ENCODE results near the gene EFEMP1. TPM values are rescaled to one million over a fixed set of nuclear protein-coding genes. Genes with fewer than 3 reads are reported as not detected.
A peak's percentile ranks its signal among the peaks of the same experiment; 100 is the strongest.

The EFEMP1 gene
- total and polyA plus RNA-seq, 4 donors, result 112 to 205 (median 159) TPM

DNA sequence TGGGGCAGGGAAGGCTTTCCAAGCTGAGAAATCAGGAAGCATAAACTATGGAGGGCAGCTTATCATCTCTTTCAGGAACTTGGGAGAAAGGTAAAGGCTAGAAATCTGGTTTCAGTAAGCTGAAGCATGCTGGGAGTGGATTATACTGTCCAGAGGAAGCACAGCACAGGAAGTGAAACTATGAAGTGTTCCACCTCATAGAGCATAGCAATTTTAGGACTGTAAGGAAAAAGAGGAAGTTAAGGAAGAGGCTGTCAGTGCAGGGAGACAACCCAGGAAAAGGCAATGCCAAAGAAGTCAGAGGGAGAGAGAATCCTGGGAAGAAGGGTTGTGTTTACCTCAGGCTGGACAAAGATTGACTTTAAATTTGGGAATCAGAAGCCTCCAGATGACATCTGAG, 51.9 kb downstream of the EFEMP1 start:
- TF ChIP-seq, protein P1, sequence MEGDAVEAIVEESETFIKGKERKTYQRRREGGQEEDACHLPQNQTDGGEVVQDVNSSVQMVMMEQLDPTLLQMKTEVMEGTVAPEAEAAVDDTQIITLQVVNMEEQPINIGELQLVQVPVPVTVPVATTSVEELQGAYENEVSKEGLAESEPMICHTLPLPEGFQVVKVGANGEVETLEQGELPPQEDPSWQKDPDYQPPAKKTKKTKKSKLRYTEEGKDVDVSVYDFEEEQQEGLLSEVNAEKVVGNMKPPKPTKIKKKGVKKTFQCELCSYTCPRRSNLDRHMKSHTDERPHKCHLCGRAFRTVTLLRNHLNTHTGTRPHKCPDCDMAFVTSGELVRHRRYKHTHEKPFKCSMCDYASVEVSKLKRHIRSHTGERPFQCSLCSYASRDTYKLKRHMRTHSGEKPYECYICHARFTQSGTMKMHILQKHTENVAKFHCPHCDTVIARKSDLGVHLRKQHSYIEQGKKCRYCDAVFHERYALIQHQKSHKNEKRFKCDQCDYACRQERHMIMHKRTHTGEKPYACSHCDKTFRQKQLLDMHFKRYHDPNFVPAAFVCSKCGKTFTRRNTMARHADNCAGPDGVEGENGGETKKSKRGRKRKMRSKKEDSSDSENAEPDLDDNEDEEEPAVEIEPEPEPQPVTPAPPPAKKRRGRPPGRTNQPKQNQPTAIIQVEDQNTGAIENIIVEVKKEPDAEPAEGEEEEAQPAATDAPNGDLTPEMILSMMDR (IDR thresholded peaks at IDR 0.05; ENCODE audit: control extremely low read depth, extremely low read depth), result no peak
- no peak for DNase-seq

DNA sequence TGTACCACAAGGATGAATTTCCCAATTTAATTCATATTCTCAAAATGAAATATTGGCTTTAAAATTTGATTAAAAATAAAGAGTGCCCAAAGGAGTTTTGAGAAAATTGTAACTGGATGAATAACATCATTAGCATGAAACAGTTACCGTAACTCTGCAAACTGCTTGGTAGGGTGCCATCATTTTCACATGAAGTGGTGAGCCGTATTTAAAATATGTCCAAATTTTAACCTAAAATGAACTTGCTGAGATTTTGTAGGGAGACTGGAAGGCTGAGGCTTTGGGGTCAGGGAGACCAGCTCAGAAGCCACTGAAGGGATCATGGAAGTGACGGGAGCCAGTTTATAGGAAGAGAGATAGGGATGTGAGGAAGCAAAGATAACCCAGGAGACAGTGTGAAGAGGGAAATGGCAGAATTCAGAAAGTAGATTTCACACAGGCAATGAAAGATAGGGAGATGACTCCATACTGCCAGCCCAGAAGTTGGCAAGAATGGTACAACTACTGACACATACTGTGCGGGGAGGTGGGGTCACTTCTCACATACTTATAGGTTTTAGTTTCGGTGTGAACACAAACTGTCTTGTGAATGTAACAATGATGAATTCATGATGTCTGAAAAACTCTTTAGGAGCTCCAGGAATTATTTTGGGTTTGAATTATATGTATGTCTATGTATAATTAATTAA, 53.8 kb downstream of the EFEMP1 start:
- H3K27ac ChIP-seq (ENCODE audit: low read depth in 1 of 2, low read length in 1 of 2), result no peak overlapping the region
- DNase-seq (no peak), ATAC-seq (ENCODE audit: insufficient read depth, low FRiP score) (no peak)
- TF ChIP-seq, protein P1 (IDR thresholded peaks at IDR 0.05; ENCODE audit: control extremely low read depth, extremely low read depth), result no peak
- 91 to 97% methylated on average over 5 of the region's 5 CpGs for WGBS, 2 donors
- H3K4me3 ChIP-seq, result no peak overlapping the region
- H3K9ac ChIP-seq (ENCODE audit: insufficient read depth in 1 of 2, low read length in 2 of 2), result no peak overlapping the region
- no peaks in the 10 kb centered on the region for H3K27me3 ChIP-seq (ENCODE audit: control insufficient read depth in 3 of 3, insufficient read depth in 3 of 3, low read length in 2 of 3)
- H3K9me3 ChIP-seq (ENCODE audit: control insufficient read depth in 4 of 4, insufficient read depth in 3 of 4, low read length in 3 of 4), result no peaks in the 10 kb centered on the region
- H3K4me1 ChIP-seq (ENCODE audit: control insufficient read depth in 5 of 5, insufficient read depth in 5 of 5, low read length in 5 of 5), result peaks cover 0 to 3% (median 0%) of the 10 kb centered on the region in 5 donors
- peaks cover 0 to 5% (median 0%) of the 10 kb centered on the region in 4 donors for H3K36me3 ChIP-seq (ENCODE audit: control insufficient read depth in 4 of 4, insufficient read depth in 4 of 4, low read length in 4 of 4)

More for the DNA sequence above, 51.9 kb downstream of the EFEMP1 start:
- Histone ChIP-seq H3K27me3 (ENCODE audit: control insufficient read depth in 3 of 3, insufficient read depth in 3 of 3, low read length in 2 of 3) (no peaks in the 10 kb centered on the region), H3K36me3 (ENCODE audit: control insufficient read depth in 4 of 4, insufficient read depth in 4 of 4, low read length in 4 of 4) (peaks cover 0 to 5% (median 0%) of the 10 kb centered on the region in 4 donors), H3K4me1 (ENCODE audit: control insufficient read depth in 5 of 5, insufficient read depth in 5 of 5, low read length in 5 of 5) (peaks cover 0 to 2% (median 0%) of the 10 kb centered on the region in 5 donors), H3K27ac (ENCODE audit: low read depth in 1 of 2, low read length in 1 of 2) (no peak overlapping the region), H3K9me3 (ENCODE audit: control insufficient read depth in 4 of 4, insufficient read depth in 3 of 4, low read length in 3 of 4) (no peaks in the 10 kb centered on the region), H3K4me3 (no peak overlapping the region), H3K9ac (ENCODE audit: insufficient read depth in 1 of 2, low read length in 2 of 2) (no peak overlapping the region)
- ATAC-seq (ENCODE audit: insufficient read depth, low FRiP score), result no peak

DNA sequence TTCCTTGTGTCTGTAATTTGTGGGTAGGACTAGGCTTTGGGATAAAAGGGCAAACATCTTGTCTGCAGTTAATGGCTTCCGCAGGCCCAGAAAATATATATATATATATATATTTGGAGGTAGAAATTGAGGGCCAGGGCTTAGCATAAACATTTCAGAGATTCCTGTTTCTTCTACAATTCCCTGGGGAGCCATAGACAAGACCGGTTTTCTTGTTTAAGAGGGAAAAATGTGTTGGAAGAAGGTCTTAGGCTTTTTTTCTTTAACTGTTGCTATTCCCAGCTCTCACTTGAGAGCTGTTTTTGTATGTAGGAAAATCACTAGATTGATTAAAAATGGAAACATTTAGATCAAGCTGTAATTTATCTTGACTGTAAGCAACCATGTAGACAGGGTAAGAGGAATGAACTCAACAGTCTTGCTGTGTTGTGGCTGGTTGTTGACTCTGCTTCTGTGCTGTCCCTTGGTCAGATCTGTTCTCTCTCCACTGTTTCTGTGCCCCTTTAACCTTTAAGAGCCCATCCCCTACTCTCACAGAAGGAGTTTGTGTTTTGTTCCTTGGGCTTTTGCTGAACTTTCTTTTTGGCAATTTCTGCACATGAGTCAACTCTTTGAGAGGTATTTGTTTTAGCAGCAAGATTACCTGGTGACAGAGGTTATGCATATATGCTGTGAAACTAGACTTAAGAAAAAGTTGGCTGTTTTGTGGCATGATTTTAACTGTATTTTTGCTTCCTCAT, 58.3 kb downstream of the EFEMP1 start:
- TF ChIP-seq, protein P1 (IDR thresholded peaks at IDR 0.05; ENCODE audit: control extremely low read depth, extremely low read depth), result no peak
- 74% methylated on average over 2 of the region's 2 CpGs for WGBS, 2 donors
- ATAC-seq (ENCODE audit: insufficient read depth, low FRiP score) (no peak), DNase-seq (no peak)
- Histone ChIP-seq H3K4me3 (no peak overlapping the region), H3K27me3 (ENCODE audit: control insufficient read depth in 3 of 3, insufficient read depth in 3 of 3, low read length in 2 of 3) (no peaks in the 10 kb centered on the region), H3K9me3 (ENCODE audit: control insufficient read depth in 4 of 4, insufficient read depth in 3 of 4, low read length in 3 of 4) (no peaks in the 10 kb centered on the region), H3K4me1 (ENCODE audit: control insufficient read depth in 5 of 5, insufficient read depth in 5 of 5, low read length in 5 of 5) (peaks cover 0 to 16% (median 2%) of the 10 kb centered on the region in 5 donors), H3K9ac (ENCODE audit: insufficient read depth in 1 of 2, low read length in 2 of 2) (no peak overlapping the region), H3K27ac (ENCODE audit: low read depth in 1 of 2, low read length in 1 of 2) (peak overlapping the region in 1 of 2 donors; percentile 53), H3K36me3 (ENCODE audit: control insufficient read depth in 4 of 4, insufficient read depth in 4 of 4, low read length in 4 of 4) (peaks cover 0 to 2% (median 0%) of the 10 kb centered on the region in 4 donors)

Data from lung (tissue), 12 donors.